LNCaP clone FGC (cell line): Measurements from ENCODE around the gene ZNF827.
A peak's percentile ranks its signal among the peaks of the same experiment; 100 is the strongest.

Source experiments
- DNase-seq: peaks from one replicate; pipeline ENCODE4 v3.0.0-alpha.2; 2011; ENCODE audit warnings: low read depth
- H3K4me3 ChIP-seq: 2 replicates; pipeline ENCODE4 v1.5.1; 2011; ENCODE audit warnings: mild to moderate bottlenecking, low read depth, low read length, control low read depth
- CTCF ChIP-seq: IDR thresholded peaks from 2 replicates; pipeline ENCODE4 v1.5.1; 2012; ENCODE audit warnings: mild to moderate bottlenecking; ENCODE audit not compliant: control insufficient read depth, insufficient read depth; ENCODE audit errors: extremely low read depth

The ZNF827 gene

GRCh38 chr4:145736241-145736831 is 202.3 kb downstream of the ZNF827 start:
- peak; percentile 93 for DNase-seq
- no peak overlapping the region for H3K4me3 ChIP-seq
- no peak for TF ChIP-seq CTCF

GRCh38 chr4:145735827-145736226 is 202.8 kb downstream of the ZNF827 start:
- TF ChIP-seq CTCF: no peak
- no peak overlapping the region for H3K4me3 ChIP-seq
- DNase-seq: no peak

GRCh38 chr4:145735347-145735675 is 203.3 kb downstream of the ZNF827 start:
- H3K4me3 ChIP-seq: no peak overlapping the region
- no peak for DNase-seq
- TF ChIP-seq CTCF: no peak

GRCh38 chr4:145734576-145735346 is 203.9 kb downstream of the ZNF827 start:
- no peak overlapping the region for H3K4me3 ChIP-seq
- TF ChIP-seq CTCF: no peak
- peak; percentile 87 for DNase-seq

- no peak for TF ChIP-seq CTCF
- DNase-seq: no peak
- H3K4me3 ChIP-seq: no peak overlapping the region
These were observed 204.6 kb downstream of the ZNF827 start for GRCh38 chr4:145734031-145734430.

- H3K4me3 ChIP-seq: peak overlapping the region; percentile 39
- no peak for TF ChIP-seq CTCF
- no peak for DNase-seq
These were observed 205.4 kb downstream of the ZNF827 start for GRCh38 chr4:145732895-145733880.
